Mesendoderm (in vitro differentiated cells): ENCODE results near the gene MLANA.
A peak's percentile ranks its signal among the peaks of the same experiment; 100 is the strongest.

ENCODE experiments used
- DNase-seq: peaks from one replicate; pipeline ENCODE4 v3.0.0; 2013
- H2AK5ac ChIP-seq: 2 replicates; pipeline ENCODE4 v1.6.1; 2013; ENCODE audit warnings: low read length, inconsistent platforms
- H2BK120ac ChIP-seq: 2 replicates; pipeline ENCODE4 v1.6.1; 2013; ENCODE audit warnings: low read depth, mild to moderate bottlenecking, low read length, moderate library complexity, mixed read lengths
- H2BK15ac ChIP-seq: replicated peaks from 2 replicates; pipeline ENCODE4 v1.6.1; 2013; ENCODE audit warnings: low read depth, mild to moderate bottlenecking, moderate library complexity
- H2BK5ac ChIP-seq: 2 replicates; pipeline ENCODE4 v1.6.1; 2013; ENCODE audit warnings: low read length, inconsistent platforms
- H3K18ac ChIP-seq: 2 replicates; pipeline ENCODE4 v1.6.1; 2013; ENCODE audit warnings: mild to moderate bottlenecking, low read length, mixed read lengths
- H3K23ac ChIP-seq: one replicate; pipeline ENCODE4 v1.6.1; 2013; ENCODE audit warnings: low read length
- H3K27ac ChIP-seq: 2 replicates; pipeline ENCODE4 v1.5.1; 2013; ENCODE audit warnings: low read depth, mild to moderate bottlenecking, inconsistent platforms, low read length, moderate library complexity
- H3K27me3 ChIP-seq: 2 replicates; pipeline ENCODE4 v1.6.1; 2013; ENCODE audit warnings: low read length, control low read depth, mild to moderate bottlenecking, inconsistent platforms; ENCODE audit not compliant: insufficient read depth, poor library complexity
- H3K36me3 ChIP-seq: 2 replicates; pipeline ENCODE4 v1.6.1; 2013; ENCODE audit warnings: low read length, inconsistent platforms; ENCODE audit not compliant: control insufficient read depth, insufficient read depth
- H3K4ac ChIP-seq: one replicate; pipeline ENCODE4 v1.6.1; 2013; ENCODE audit warnings: low read depth, mild to moderate bottlenecking, low read length, moderate library complexity
- H3K4me1 ChIP-seq: 2 replicates; pipeline ENCODE4 v1.6.1; 2013; ENCODE audit warnings: low read depth, low read length, inconsistent platforms; ENCODE audit not compliant: control insufficient read depth
- H3K4me2 ChIP-seq: 2 replicates; pipeline ENCODE4 v1.6.1; 2013; ENCODE audit warnings: low read length
- H3K4me3 ChIP-seq: 2 replicates; pipeline ENCODE4 v1.5.1; 2013; ENCODE audit warnings: mild to moderate bottlenecking, low read length
- H3K56ac ChIP-seq: one replicate; pipeline ENCODE4 v1.6.1; 2013; ENCODE audit warnings: low read length
- H3K79me1 ChIP-seq: 2 replicates; pipeline ENCODE4 v1.6.1; 2013; ENCODE audit warnings: low read length, inconsistent platforms
- H3K79me2 ChIP-seq: 2 replicates; pipeline ENCODE4 v1.6.1; 2013; ENCODE audit warnings: mild to moderate bottlenecking, low read length; ENCODE audit not compliant: control insufficient read depth, insufficient read depth
- H3K9ac ChIP-seq: 2 replicates; pipeline ENCODE4 v1.6.1; 2013; ENCODE audit warnings: low read length, inconsistent platforms
- H4K5ac ChIP-seq: one replicate; pipeline ENCODE4 v1.6.1; 2013; ENCODE audit warnings: low read length
- H4K8ac ChIP-seq: one replicate; pipeline ENCODE4 v1.6.1; 2013; ENCODE audit warnings: low read depth, mild to moderate bottlenecking, control low read depth, low read length, moderate library complexity
- WGBS: extraction: QIAGEN DNeasy Blood & Tissue Kit; methylation state at CpG from one replicate; pipeline ENCODE4 v1.1.7; 2013; ENCODE audit warnings: low lambda C conversion rate, missing lambda C conversion rate; ENCODE audit not compliant: insufficient coverage; ENCODE audit errors: extremely low coverage; 5-methylcytosine and 5-hydroxymethylcytosine counted together

The MLANA gene

GRCh38 chr9:5931657-5932056 lies 41.0 kb downstream of the MLANA start:
- Histone ChIP-seq H4K5ac (no peak overlapping the region), H3K27ac (no peak overlapping the region), H3K18ac (no peak overlapping the region), H3K36me3 (no peaks in the 10 kb centered on the region), H3K27me3 (no peaks in the 10 kb centered on the region), H2AK5ac (no peak overlapping the region), H2BK5ac (no peak overlapping the region), H4K8ac (no peak overlapping the region), H3K4me2 (no peak overlapping the region), H3K56ac (no peak overlapping the region), H3K79me1 (no peaks in the 10 kb centered on the region), H3K79me2 (no peaks in the 10 kb centered on the region), H3K23ac (no peak overlapping the region), H3K4me1 (no peaks in the 10 kb centered on the region), H2BK120ac (no peak overlapping the region), H3K9ac (no peak overlapping the region), H3K4ac (no peak overlapping the region), H3K4me3 (no peak overlapping the region), H2BK15ac (no peak overlapping the region)
- WGBS: no CpG with 5 or more reads among the region's 1 CpG
- DNase-seq: no peak

- Histone ChIP-seq H3K4me2 (no peak overlapping the region), H3K27me3 (no peaks in the 10 kb centered on the region), H3K79me1 (no peaks in the 10 kb centered on the region), H2AK5ac (no peak overlapping the region), H3K4me3 (no peak overlapping the region), H3K79me2 (no peaks in the 10 kb centered on the region), H3K4me1 (no peaks in the 10 kb centered on the region), H2BK15ac (no peak overlapping the region), H3K4ac (no peak overlapping the region), H2BK120ac (no peak overlapping the region), H3K18ac (no peak overlapping the region), H2BK5ac (no peak overlapping the region), H3K9ac (no peak overlapping the region), H3K23ac (no peak overlapping the region), H4K5ac (no peak overlapping the region), H4K8ac (no peak overlapping the region), H3K36me3 (no peaks in the 10 kb centered on the region), H3K56ac (no peak overlapping the region), H3K27ac (no peak overlapping the region)
- no CpG with 5 or more reads among the region's 2 CpGs for WGBS
- DNase-seq: no peak
These were observed 47.8 kb downstream of the MLANA start for GRCh38 chr9:5938449-5938848.

GRCh38 chr9:5939530-5939929 lies 48.8 kb downstream of the MLANA start:
- no peak overlapping the region for H3K4me2 ChIP-seq
- no peak overlapping the region for H3K4me3 ChIP-seq
- no peaks in the 10 kb centered on the region for H3K79me1 ChIP-seq
- no peak overlapping the region for H3K18ac ChIP-seq
- no peak overlapping the region for H3K9ac ChIP-seq
- no peak overlapping the region for H3K56ac ChIP-seq
- no peak overlapping the region for H2BK120ac ChIP-seq
- no peak overlapping the region for H3K23ac ChIP-seq
- H3K79me2 ChIP-seq: no peaks in the 10 kb centered on the region
- no peak overlapping the region for H2BK15ac ChIP-seq
- H3K27ac ChIP-seq: no peak overlapping the region
- no peaks in the 10 kb centered on the region for H3K4me1 ChIP-seq
- no peaks in the 10 kb centered on the region for H3K36me3 ChIP-seq
- H4K5ac ChIP-seq: no peak overlapping the region
- H4K8ac ChIP-seq: no peak overlapping the region
- no peak overlapping the region for H2BK5ac ChIP-seq
- no peak overlapping the region for H2AK5ac ChIP-seq
- no peak for DNase-seq
- no peak overlapping the region for H3K4ac ChIP-seq
- no peaks in the 10 kb centered on the region for H3K27me3 ChIP-seq

- Histone ChIP-seq H2BK15ac (no peak overlapping the region), H3K4me3 (no peak overlapping the region), H3K79me1 (no peaks in the 10 kb centered on the region), H3K4me2 (no peak overlapping the region), H2AK5ac (no peak overlapping the region), H3K56ac (no peak overlapping the region), H3K79me2 (no peaks in the 10 kb centered on the region), H3K23ac (no peak overlapping the region), H2BK5ac (no peak overlapping the region), H4K8ac (no peak overlapping the region), H3K4me1 (no peaks in the 10 kb centered on the region), H3K9ac (no peak overlapping the region), H3K36me3 (no peaks in the 10 kb centered on the region), H3K27ac (no peak overlapping the region), H3K27me3 (no peaks in the 10 kb centered on the region), H3K4ac (no peak overlapping the region), H4K5ac (no peak overlapping the region), H2BK120ac (no peak overlapping the region), H3K18ac (no peak overlapping the region)
- no peak for DNase-seq
- WGBS: no CpG with 5 or more reads among the region's 2 CpGs
These were observed 50.5 kb downstream of the MLANA start for GRCh38 chr9:5941214-5941613.

DNA sequence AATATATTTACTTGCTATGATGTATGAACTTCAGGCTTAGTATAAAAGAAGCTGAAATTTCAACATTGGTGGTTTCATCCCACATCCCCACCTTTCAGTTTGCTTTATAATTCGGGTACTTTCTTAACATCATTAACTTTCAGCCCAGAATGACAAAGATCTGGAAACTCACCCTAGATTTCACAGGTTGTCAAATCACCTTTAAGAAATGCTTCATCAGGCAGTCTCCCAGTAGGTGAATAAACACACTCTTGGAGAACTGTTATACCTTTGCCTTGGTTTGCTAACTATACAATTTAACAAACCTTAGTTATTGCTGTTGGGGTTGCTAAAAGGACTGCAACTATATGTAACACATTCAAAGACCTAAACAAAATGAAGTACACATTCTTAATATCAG lies 54.4 kb downstream of the MLANA start:
- Histone ChIP-seq H3K4ac (no peak overlapping the region), H2BK15ac (no peak overlapping the region), H2AK5ac (no peak overlapping the region), H3K9ac (no peak overlapping the region), H3K27ac (no peak overlapping the region), H4K8ac (no peak overlapping the region), H3K79me2 (no peaks in the 10 kb centered on the region), H2BK5ac (no peak overlapping the region), H3K23ac (no peak overlapping the region), H3K18ac (no peak overlapping the region), H3K4me3 (no peak overlapping the region), H3K4me1 (no peaks in the 10 kb centered on the region), H3K4me2 (no peak overlapping the region), H3K56ac (no peak overlapping the region), H3K27me3 (no peaks in the 10 kb centered on the region), H3K79me1 (no peaks in the 10 kb centered on the region), H2BK120ac (no peak overlapping the region), H3K36me3 (no peaks in the 10 kb centered on the region), H4K5ac (no peak overlapping the region)
- no peak for DNase-seq
- WGBS: no CpG with 5 or more reads among the region's 1 CpG

- no peak overlapping the region for H2BK5ac ChIP-seq
- H3K27me3 ChIP-seq: no peaks in the 10 kb centered on the region
- no peaks in the 10 kb centered on the region for H3K36me3 ChIP-seq
- no peak overlapping the region for H2BK15ac ChIP-seq
- no peak overlapping the region for H2BK120ac ChIP-seq
- H3K79me1 ChIP-seq: no peaks in the 10 kb centered on the region
- H3K4ac ChIP-seq: no peak overlapping the region
- no peak overlapping the region for H3K4me2 ChIP-seq
- no peak overlapping the region for H4K5ac ChIP-seq
- no peak overlapping the region for H3K23ac ChIP-seq
- no peak overlapping the region for H3K27ac ChIP-seq
- no peak overlapping the region for H3K9ac ChIP-seq
- H3K18ac ChIP-seq: no peak overlapping the region
- H3K79me2 ChIP-seq: no peaks in the 10 kb centered on the region
- no peak overlapping the region for H2AK5ac ChIP-seq
- no peak overlapping the region for H3K56ac ChIP-seq
- peak; percentile 77 for DNase-seq
- no peaks in the 10 kb centered on the region for H3K4me1 ChIP-seq
- no peak overlapping the region for H3K4me3 ChIP-seq
- H4K8ac ChIP-seq: no peak overlapping the region
- no CpG with 5 or more reads among the region's 2 CpGs for WGBS
These were observed 57.2 kb downstream of the MLANA start for GRCh38 chr9:5947912-5948311.
